ENCODE data around the gene HES7.
"Not testable (repeated sequence)": the region's sequence is repeated elsewhere in the genome, so short reads cannot be mapped to it uniquely, and the experiment has no call there.

The HES7 gene

DNA sequence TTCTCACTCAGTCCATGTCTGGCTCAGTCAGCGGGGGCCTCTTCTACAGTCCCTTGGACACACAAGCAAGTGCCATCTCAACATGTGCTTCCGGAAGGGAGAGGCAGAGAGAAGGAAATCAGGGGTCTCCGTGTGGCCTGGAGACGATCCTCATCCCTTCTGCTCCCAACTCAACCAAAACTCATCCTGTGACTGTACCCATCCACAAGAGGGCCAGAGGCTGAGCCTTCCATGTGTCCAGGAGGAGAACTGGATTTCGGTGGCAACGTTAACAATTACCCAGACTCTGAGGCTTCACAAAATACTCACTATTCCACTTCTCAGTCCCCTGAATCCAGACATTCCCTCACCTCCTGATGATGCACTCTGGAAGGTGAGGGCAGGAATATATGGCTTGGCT, 28.5 kb downstream of the HES7 start:
- no peak for DNase-seq

DNA sequence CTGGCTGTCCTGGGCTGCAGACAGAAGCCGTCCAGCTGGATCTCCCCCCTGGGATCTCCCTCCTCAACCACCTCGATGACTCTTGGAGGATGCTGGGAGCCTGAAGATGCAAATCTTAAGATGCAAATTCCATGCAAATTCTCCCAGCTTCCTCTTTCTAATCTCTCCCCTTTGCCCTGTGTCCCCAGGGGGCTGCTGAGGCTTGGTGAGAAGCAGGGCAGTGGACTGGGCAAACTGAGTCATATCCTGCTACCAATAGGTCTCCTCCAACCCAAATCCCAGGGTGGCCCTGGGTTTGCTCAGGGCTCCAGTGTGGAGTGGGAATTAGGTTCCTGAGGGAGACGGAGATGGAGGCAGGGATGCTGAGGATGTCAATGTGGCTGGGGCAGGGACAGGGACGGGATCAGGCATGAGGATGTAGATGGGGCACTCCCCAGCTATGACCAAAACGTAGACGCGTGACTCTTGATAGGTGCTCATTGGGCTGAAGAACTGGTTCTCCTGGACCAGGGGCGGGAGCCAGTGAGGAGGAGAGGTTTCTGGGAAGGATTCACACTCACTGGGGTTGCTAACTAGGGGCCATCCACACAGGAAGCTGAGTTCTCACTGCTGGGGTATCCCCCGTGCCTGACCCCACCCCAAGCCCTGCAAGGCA, 32.7 kb downstream of the HES7 start:
- no peak for DNase-seq

DNA sequence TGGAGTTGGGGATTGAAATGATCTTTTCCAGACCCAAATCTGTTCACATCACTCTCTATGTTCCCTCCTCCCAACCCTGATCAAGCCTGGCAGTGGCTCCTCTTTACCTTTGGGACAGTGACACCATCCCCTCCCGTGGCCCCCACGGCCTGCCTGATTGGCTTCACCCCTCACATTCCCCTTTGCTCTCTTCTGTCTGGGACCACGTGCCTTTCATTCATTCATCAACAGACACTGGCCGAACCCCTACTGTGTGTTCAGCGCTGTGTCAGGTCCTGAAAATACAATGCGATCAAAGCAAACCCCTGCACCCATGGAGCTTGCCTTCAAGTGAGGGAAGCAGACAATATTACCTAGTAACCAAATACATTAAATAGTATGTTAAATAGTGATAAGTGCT, 34.2 kb downstream of the HES7 start:
- no peak for DNase-seq

DNA sequence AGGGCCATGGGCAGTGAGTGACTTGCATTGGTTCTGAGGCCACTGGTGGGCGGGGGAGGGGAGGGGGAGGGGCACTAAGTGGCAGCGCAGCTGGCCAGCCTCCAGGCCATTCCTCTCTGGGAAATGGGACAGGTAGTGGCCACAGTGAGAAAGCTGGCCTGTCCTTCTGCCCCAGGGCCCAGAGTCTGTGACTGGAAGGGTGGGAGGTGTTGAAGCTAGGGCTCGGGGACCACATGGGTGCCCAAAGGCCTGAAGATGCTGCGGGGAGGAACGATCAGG, 36.0 kb downstream of the HES7 start:
- no peak for DNase-seq

DNA sequence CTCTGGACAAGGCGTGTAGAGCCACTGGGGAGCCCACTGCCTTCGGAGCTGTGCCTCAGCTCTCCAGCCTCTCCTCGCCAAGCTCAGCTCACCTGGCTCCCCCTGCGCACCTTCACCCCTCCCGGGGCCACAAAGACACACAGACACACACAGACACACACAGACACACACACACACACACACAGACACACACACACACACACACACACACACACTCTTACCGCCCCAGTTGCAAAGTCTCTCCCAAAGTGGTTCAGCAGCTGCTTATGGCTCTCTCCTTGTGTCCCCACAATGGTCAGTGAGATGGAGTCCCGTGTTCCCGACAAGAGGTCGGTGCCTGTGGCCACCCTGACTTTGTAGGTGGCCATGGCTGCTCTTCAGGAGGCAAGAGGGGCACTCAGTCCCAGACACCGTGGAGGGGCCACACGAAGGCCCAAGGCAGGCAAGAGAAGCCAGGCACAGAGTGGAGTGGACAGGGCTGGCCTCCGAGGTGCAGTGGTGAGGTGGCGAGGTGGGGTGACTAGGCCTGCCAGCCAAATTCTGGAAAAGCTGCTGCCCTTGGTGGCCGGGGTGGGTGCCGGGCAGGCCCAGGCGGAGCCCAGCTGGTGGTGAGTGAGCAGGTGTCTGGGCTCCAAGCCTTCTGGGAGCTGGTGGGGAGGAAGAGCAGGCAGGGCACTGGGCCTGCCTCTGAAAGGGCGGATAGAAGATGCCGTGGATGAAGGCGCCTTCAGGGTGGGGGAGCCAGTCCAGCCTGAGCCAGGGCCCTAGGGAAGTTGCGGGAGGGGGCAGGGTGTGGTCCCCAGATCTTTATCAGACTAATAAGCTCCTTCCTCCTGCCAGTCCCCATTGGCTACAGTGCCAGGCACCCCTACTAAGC, 36.6 kb downstream of the HES7 start, which contains the start of gene ALOX12B:
Gene ALOX12B (minus strand): TSS at position 642 of the 877 bp plus-strand sequence. CDS start 274 bp downstream, at position 368.
- no peak for DNase-seq

DNA sequence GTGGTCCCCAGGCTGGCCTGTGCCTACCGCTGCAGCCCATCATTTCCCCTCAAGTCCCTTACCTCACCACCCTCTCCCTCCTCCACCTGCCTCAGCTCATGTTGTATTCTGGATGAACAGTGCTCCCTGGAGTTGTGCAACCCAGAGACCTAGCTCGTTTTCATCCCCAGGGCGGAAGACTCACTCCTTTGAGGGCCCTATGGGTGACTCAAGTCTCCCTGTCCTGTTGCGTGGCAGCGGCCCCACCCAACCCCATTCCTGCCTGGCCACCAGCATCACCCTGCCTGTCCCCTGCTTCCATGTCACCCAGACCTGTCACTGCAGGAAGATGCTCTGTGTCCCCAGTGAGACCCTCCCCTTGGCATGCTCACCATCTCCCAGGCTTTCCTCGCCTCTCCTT, 39.7 kb downstream of the HES7 start:
- no peak for DNase-seq

DNA sequence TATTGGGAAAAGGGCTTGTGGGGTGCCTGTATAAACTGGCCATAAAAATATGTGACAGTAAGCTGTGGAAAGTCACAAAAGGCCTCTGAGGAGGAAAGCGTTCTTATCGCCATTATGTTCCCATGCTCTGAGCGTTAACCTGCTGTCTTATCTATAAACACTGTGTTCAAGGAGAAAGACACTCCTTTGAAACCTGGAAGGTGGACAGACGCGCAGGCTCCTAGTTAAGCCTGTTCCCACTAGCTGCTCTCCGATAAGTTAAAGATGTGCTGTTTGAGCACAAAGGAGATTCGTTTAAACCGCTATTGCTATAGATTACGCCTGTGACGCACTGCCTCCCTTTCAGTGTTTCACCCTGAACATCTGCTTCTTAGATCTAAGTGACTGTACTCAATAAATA, 41.6 kb downstream of the HES7 start:
- no peak for DNase-seq

DNA sequence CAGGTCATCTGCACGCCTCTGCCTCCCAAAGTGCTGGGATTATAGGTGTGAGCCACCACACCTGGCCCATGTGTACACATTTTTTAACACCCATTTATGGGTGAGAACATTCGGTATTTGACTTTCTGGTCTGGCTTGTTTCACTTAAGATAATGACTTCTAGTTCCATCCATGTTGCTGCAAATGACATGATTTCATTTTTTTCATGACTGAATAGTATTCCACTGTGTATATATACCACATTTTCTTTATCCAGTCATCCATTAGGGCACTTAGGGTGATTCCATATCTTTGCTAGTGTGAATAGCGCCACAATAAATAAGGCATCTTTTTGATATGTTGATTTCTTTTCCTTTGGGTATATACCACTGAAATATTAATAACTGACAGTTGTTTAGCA, 42.0 kb downstream of the HES7 start:
- no peak for DNase-seq

DNA sequence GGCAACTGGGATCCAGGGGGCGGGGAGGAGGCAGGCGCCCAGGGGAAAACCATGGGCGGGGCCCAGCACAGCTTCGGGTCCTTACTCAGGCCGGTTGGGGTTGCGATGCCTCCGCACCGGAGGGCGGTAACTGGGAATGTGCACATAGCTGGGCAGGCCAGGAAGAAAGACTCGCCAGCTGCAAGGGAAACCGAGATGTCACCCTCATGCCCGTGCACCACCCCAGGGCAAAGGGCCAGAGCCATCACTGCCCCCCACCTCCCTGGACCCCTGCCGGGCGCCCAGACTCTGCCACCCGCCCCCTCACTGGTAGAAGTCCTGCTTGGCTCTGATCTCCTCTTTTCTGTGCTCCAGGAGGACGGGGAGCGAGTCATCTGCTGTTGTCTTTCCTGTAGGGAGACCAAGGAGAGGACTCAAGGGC, 43.1 kb downstream of the HES7 start:
- DNase-seq = no peak

DNA sequence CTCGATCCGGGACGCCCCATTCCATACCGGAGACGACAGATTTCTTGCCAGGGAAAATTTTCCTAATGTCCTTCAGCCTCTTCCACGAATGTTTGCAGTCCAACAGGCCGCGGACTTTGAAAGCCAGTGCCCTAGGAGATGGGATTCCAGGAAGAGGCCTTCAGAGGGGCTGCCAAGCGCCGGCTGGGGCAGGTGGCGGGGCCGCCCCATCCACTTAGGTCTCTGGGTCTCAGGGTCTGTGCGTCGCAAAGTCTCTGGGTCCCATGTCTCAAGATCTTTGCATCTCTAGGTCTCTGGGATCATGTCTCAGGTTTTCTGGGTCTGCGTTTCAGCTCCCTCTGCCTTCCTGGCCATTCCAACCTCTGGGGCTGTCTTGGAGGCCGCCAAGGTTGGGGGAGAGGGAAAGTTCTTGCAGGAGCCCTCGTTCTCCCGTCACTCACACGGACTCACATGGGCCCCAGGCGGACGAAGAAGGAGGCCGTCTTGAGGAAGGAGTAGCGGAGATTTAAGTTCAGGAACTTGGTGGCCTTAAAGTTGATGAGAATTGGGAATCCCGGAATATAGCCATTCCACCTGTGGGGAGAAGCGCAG, 43.6 kb downstream of the HES7 start:
- DNase-seq = no peak

DNA sequence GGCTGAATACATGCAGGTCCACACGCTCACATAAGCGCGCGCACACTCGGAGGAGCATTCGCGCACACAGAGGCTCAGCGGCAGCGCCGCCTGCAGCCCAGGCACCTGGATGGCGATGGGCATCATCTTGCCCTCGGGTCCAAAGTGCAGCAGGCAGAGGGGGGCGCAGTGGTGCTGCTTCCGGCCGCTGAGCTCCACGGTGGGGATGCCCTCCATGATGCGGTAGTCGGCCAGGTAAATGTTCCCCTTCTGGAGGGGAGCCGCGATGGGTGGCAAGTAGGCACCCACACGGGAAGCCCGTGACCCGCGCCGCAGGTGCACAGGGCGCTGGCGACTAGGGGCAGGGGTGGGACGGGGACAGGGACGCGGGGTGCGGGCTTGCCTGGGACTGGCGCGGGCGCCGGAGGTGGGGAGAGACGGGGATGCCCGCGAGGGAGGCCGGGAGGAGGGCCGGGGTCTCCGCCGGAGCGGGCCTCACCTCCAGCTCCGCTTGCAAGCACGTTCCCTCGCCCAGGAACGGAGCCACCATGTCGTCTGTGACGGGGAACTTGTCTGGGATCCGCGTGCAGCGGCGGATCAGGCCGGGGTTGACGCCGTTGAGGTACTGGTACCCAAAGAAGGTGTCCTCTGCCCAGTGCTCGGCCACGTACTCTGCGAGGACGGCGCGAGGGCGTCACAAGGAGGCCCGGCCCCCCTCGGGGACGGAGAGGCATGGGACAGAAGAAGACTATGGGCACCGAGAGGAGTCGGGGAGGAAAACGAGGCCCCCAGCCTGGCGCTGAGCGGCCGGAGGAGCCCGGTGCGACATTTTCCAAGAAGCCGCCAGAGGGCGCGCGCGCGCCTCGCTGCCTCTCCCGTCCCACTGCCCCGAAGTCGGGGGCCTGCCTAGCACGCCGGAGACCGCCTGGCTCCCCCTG, 44.4 kb downstream of the HES7 start:
- no peak for DNase-seq

DNA sequence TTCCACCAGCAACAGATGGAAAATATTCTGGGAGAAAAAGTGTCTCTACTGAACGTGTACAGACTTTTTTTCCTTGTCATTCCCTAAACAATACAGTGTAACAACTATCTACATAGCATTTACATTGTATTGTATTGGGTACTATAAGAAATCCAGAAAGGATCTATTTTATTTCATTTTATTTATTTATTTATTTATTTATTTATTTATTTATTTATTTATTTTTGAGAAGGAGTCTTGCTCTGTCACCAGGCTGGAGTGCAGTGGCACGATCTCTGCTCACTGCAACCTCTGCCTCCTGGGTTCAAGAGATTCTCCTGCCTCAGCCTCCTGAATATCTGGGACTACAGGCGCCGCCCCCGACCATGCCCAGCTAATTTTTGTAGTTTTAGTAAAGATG, 46.0 kb downstream of the HES7 start:
- DNase-seq = not testable (repeated sequence)

DNA sequence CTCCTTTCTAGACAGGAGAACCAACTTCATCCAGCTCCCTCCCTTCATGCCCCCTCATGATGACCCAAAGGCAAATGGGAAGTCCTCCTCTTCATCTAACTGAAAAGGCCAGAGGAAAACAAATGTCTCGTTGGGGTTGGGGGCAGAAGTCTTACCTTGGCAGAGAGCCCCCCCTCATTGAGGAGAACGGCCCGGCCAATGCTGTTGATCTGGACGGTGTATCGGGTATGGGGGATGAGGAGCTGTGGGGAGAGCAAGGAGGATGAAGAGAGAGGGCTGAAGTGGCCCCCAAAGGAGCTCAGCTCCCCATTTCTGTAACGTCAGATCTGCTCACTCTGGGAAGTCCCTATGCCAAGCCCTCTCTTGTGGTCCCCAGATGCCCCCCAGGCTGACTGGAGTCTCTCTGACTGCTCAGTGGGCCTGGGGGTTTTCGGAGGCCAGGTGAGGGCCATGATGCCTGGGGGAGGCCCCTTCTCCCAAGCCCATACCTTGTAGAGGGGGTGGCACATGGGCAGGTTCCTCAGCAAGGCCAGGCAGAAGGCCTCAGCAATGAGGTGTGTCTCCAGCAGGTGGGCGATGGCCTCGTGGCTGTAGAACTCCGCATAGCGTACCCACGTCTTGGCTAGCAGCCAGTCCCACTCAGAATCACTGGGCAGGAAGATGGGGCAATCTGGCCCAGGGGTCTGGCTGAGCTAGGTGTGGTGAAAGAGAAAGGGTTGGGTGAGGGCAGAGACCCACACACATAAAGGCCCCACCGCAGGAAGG, 47.2 kb downstream of the HES7 start:
- DNase-seq = no peak

DNA sequence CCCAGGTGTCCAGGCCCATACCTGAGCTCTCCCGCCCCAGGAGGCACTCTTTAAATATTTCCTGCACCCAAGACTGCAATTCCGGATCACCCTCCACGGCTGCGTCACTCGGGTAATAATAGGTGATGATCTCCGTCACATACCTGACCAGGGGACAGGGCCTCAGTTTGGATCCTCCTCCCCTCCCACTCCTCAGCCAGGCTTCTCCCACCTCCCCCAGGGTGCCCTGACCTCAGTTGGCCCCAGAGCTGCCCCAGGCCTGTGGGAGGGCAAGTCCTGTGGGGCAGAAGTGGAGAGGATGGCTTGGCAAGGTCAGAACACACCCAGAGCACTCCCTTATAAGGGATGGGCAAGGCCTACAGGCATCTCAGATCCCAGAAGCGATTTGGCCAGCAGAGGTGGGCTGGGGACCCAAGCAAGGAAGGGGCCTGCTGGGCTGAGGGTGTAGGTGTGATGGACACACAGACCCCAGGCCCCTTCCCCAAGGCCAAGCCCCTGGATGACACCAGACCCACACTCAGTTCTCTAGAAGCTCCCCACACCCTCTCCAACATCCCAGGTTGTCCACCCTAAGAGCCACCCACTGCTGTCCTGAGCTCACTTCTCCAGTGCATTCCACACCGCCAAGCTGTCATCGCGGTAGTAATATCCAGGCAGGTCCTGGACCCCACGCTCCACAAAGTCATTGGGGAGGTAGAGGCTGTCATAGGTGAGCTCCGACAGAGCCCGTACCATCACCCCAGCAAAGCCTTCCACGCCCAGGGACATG, 48.1 kb downstream of the HES7 start:
- no peak for DNase-seq

DNA sequence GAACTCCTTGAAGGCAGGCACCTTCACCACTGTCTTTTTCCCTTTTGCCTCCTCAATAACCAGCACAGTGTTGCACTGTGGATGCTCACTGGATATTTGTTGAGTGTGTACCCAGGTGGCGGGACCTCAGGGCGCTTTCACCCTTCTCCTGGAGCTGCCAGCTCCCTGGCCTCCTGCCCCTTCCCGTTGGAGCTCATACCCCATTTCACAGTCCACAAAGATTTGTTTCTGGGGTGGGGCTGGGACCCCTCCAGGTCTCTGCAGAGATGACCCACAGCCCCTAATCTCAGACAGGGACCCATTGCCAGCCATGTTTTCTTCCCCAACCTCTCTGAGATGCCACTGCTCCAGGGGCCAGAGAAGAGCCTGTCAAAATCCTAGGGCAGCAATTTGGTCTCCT, 48.8 kb downstream of the HES7 start:
- DNase-seq = no peak

DNA sequence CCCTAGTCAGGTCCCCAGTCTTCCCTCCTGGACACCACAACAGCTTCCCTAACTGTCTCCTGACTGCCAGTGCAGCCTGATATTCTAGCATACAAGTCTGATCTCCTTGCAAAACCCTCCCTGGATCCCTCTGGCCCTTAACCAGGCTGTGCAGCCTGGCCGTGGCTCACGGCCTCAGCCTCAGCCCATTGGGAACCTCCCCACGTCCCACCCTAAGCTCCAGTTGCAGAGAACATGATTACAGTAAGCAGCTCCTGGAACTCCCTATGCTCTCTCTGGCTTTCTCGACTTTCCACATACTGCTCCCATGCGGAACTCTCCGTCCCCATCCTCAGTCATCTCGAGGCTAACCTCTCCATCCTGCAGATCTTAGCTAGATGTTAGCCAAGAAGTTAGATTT, 49.4 kb downstream of the HES7 start:
- no peak for DNase-seq

DNA sequence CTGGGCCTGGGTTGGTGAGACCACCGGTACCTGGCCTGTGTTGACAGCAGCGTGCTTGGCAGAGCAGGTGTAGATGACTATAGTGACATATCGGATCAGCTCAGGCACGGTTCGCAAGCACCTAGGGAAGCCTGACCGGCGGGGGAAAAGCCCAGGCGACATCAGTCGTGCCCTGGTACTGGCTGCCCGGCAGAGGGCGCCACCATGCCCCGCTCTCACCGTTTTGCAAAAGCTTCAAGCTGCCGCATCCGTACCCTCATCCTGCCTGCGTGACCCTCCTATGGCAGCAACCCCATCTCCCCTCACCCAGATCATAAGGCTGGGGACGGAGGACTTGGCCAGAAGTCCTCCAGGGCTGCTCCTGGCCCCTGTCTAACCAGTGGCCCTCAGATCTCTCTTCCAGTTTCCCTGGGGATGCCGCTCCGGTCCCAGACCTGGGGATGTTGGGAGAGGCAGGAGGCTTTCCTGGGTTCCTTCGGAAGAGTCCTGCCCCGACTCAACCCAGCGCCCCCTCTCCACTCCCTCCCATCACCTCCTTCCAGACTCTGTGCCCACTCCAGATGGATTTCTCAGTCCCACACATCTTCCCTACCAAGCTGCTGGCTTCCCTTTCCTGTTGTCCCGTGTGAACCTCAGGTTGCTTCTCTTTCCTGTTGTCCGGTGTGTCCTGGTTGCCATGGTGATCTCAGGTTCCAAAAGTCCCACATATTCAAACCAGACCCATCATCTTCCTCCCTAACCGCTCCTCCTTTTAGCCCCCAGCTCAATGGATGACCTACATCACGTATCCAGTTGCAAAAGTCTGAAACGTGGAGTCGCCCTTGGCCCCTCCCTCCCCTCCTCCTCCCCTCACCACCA, 50.0 kb downstream of the HES7 start:
- peak; percentile 6 for DNase-seq

DNA sequence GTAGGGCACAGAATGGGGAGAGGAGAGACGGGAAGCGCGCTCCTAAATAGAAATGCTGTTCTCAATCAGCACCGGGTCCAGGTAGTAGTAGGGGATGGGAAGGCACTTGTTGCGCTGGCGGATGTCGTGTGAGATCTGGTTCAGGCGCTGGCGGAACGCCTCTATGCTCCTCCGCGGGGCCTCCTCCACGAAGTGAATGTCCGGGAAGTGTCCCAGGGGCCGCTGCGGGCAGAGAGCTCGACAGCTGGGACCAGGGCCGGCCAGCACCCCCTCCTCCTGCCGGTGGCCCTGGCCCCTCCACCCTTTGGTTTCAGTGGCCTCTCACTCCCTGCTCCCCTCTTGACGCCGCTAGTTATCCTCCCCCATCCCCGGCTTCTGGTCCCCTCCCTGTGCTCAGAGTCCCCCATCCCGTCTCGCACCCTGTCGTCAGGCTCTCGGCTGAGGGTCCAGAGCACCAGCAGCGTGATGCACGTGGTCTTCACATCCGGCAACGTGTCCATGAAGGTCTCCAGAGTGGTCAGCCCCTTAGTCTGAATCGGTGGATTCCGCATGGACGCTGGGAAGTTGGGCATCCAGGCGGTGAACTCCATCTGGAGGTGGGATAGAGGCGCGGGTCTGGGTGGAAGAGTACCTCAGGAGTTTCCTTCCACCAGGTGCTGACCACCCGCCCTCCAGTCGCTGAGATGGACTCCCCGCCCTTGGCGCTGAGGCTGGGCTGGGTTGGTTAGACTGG, 51.0 kb downstream of the HES7 start:
- DNase-seq = no peak

DNA sequence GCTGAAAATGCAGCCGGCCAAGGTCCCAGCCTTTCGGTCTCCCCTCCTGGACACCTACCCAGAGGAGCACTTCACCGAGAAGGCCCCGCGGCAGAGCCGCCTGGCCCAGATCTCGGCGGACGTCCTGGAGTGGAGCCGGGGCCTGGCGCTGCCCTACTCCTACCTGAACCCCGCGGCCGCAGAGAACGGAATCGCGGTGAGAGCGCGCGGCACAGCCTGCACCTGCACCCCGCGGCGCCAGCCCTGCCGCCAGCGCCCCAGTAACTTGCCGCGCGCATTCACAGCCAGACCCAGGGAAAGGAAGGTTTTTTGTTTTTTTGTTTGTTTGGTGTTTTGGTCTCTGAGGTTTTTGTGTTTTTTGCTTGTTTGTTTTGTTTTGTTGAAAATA, 51.6 kb downstream of the HES7 start:
- DNase-seq = no peak

DNA sequence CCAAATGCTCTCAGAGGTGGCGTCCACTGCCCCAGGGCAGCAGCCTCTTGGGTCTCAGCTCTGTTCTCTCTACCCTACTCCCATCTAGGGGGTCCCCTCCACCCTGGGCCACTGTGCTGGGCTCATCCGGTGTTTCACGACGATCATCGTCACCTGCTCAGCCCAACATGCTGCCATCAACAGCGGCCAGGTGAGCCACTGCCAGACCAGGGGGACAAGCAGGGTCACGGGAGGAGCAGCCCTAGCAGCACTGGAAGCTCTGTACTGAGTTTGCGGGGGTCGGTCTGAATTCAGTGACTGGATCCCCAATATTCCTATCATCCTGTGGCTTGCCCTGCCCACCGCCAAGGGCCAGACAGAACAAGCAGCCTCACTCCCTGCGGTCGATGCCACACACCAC, 52.4 kb downstream of the HES7 start:
- DNase-seq = no peak
